Cardiac muscle cell (in vitro differentiated cells and primary cell): ENCODE results near the gene ABCC11. TPM values are rescaled to one million over a fixed set of nuclear protein-coding genes. Genes with fewer than 3 reads are reported as not detected.

Source experiments
- DNase-seq, 2 donors: peaks; one replicate each; pipeline versions ENCODE4 v3.0.0 to v3.0.0-alpha.2; 2010 to 2017; ENCODE audit warnings: low read depth in 1 of 2, low spot score in 1 of 2
- H3K27ac ChIP-seq: fragments of 200-600 bp; sonication (generic); 2 replicates; pipeline ENCODE4 v1.5.1; 2016
- H3K27me3 ChIP-seq: fragments of 200-600 bp; sonication (generic); 2 replicates; pipeline ENCODE4 v1.6.0; 2016; ENCODE audit warnings: control low read depth
- H3K36me3 ChIP-seq: fragments of 200-600 bp; sonication (generic); 2 replicates; pipeline ENCODE4 v1.5.1; 2016; ENCODE audit warnings: control low read depth
- H3K4me1 ChIP-seq: fragments of 200-600 bp; sonication (generic); 2 replicates; pipeline ENCODE4 v1.8.1; 2017; ENCODE audit warnings: low read depth, mild to moderate bottlenecking, mixed run types
- H3K4me3 ChIP-seq: fragments of 200-600 bp; sonication (generic); 2 replicates; pipeline ENCODE4 v1.5.1; 2016; ENCODE audit warnings: mild to moderate bottlenecking
- H3K9me3 ChIP-seq: fragments of 200-600 bp; sonication (generic); 2 replicates; pipeline ENCODE4 v1.5.1; 2017; ENCODE audit warnings: low read depth, mild to moderate bottlenecking, control low read depth
- CTCF ChIP-seq: IDR thresholded peaks from 2 replicates; pipeline ENCODE4 v1.5.1; 2012; ENCODE audit warnings: low read depth, mild to moderate bottlenecking, low read length
- polyA plus RNA-seq: library from polyadenylated mRNA; unstranded; fragments of >200 nt; fragmentation: Nextera tagmentation; extraction: Ambion mirVana; gene quantifications from 2 replicates; pipeline ENCODE4 v1.2.1, GENCODE V29; 2016
- total RNA-seq: library from RNA; depleted of rRNA; stranded (reverse); fragments of >200 nt; gene quantifications from 2 replicates; pipeline ENCODE4 v1.2.3, GENCODE V29; 2016

Gene ABCC11
- total and polyA plus RNA-seq, 2 experiments from 2014 or later = 0.05 to 0.18 TPM

GRCh38 chr16:48165961-48166578, 81.3 kb downstream of the ABCC11 start:
- no peaks in the 10 kb centered on the region for H3K36me3 ChIP-seq
- no peak overlapping the region for H3K4me3 ChIP-seq
- no peaks in the 10 kb centered on the region for H3K27me3 ChIP-seq
- no peaks in the 10 kb centered on the region for H3K9me3 ChIP-seq
- H3K4me1 ChIP-seq = no peaks in the 10 kb centered on the region
- H3K27ac ChIP-seq = no peak overlapping the region
- peak in 1 of 2 donors; percentile 14 for DNase-seq
- TF ChIP-seq CTCF = no peak

GRCh38 chr16:48164907-48165715, 82.2 kb downstream of the ABCC11 start:
- Histone ChIP-seq H3K4me3 (no peak overlapping the region), H3K27ac (no peak overlapping the region), H3K36me3 (no peaks in the 10 kb centered on the region), H3K9me3 (no peaks in the 10 kb centered on the region), H3K4me1 (no peaks in the 10 kb centered on the region), H3K27me3 (no peaks in the 10 kb centered on the region)
- DNase-seq = peak; percentile 74 to 78
- TF ChIP-seq CTCF = peak; percentile 72

- no peaks in the 10 kb centered on the region for H3K4me1 ChIP-seq
- no peak overlapping the region for H3K27ac ChIP-seq
- no peaks in the 10 kb centered on the region for H3K27me3 ChIP-seq
- H3K36me3 ChIP-seq = no peaks in the 10 kb centered on the region
- H3K4me3 ChIP-seq = no peak overlapping the region
- no peak for TF ChIP-seq CTCF
- DNase-seq = no peak
- no peaks in the 10 kb centered on the region for H3K9me3 ChIP-seq
These were observed 84.4 kb downstream of the ABCC11 start for GRCh38 chr16:48162839-48163410.

GRCh38 chr16:48161906-48162305, 85.4 kb downstream of the ABCC11 start:
- no peaks in the 10 kb centered on the region for H3K4me1 ChIP-seq
- H3K27ac ChIP-seq = no peak overlapping the region
- no peak for DNase-seq
- H3K9me3 ChIP-seq = no peaks in the 10 kb centered on the region
- H3K36me3 ChIP-seq = no peaks in the 10 kb centered on the region
- H3K27me3 ChIP-seq = no peaks in the 10 kb centered on the region
- TF ChIP-seq CTCF = no peak
- H3K4me3 ChIP-seq = no peak overlapping the region

GRCh38 chr16:48160575-48160974, 86.8 kb downstream of the ABCC11 start:
- H3K27me3 ChIP-seq = no peaks in the 10 kb centered on the region
- TF ChIP-seq CTCF = no peak
- H3K9me3 ChIP-seq = no peaks in the 10 kb centered on the region
- H3K27ac ChIP-seq = no peak overlapping the region
- H3K36me3 ChIP-seq = no peaks in the 10 kb centered on the region
- H3K4me1 ChIP-seq = no peaks in the 10 kb centered on the region
- H3K4me3 ChIP-seq = no peak overlapping the region
- peak in 1 of 2 donors; percentile 57 for DNase-seq
